H1 (cell line): Measurements from ENCODE around the gene CELF2. TPM values are rescaled to one million over a fixed set of nuclear protein-coding genes. Genes with fewer than 3 reads are reported as not detected.

Source experiments
- CTCF ChIA-PET: fragments of 300-600 bp; sonication (Branson Sonifier 250); formaldehyde crosslinking; loops from one replicate; lab custom pipeline; 2021; ENCODE audit not compliant: partially characterized antibody; lab: Charles Lee
- POLR2A ChIA-PET: fragments of 300-600 bp; sonication (Branson Sonifier 250); formaldehyde crosslinking; loops from one replicate; lab custom pipeline; 2021; ENCODE audit warnings: inconsistent platforms; ENCODE audit not compliant: partially characterized antibody; lab: Charles Lee
- DNase-seq, 2 experiments: peaks; one replicate each; pipeline versions ENCODE4 v3.0.0 to v3.0.0-alpha.2; 2010 to 2022; ENCODE audit warnings: low spot score in 2 of 2, low read depth in 1 of 2, mixed read lengths in 1 of 2
- FAIRE-seq: peaks from 2 replicates; lab custom pipeline; 2011; peaks lifted over from hg19 to GRCh38; lab: Jason Lieb, UNC
- H2AFZ ChIP-seq: 2 replicates; pipeline ENCODE4 v1.8.1; 2012; ENCODE audit warnings: low read length, inconsistent platforms
- H2AK5ac ChIP-seq: 2 replicates; pipeline ENCODE4 v1.6.1; 2013; ENCODE audit warnings: low read depth, low read length
- H2BK120ac ChIP-seq: replicated peaks from 2 replicates; pipeline ENCODE3; 2013; ENCODE audit warnings: low read depth, low read length, inconsistent platforms
- H2BK12ac ChIP-seq: 2 replicates; pipeline ENCODE4 v1.6.1; 2013; ENCODE audit warnings: low read depth, low read length
- H2BK15ac ChIP-seq: 2 replicates; pipeline ENCODE4 v1.6.1; 2013; ENCODE audit warnings: low read length
- H2BK20ac ChIP-seq: 2 replicates; pipeline ENCODE4 v1.6.1; 2013; ENCODE audit warnings: low read length
- H2BK5ac ChIP-seq: 2 replicates; pipeline ENCODE4 v1.6.1; 2013; ENCODE audit warnings: low read depth, low read length
- H3K14ac ChIP-seq: 2 replicates; pipeline ENCODE4 v1.6.1; 2013; ENCODE audit warnings: inconsistent platforms; ENCODE audit not compliant: insufficient read length
- H3K18ac ChIP-seq: 2 replicates; pipeline ENCODE4 v1.6.1; 2013; ENCODE audit warnings: low read length; ENCODE audit errors: extremely low read depth
- H3K23ac ChIP-seq: 2 replicates; pipeline ENCODE4 v1.6.1; 2013; ENCODE audit warnings: inconsistent platforms; ENCODE audit not compliant: insufficient read length
- H3K23me2 ChIP-seq: 2 replicates; pipeline ENCODE4 v1.6.1; 2013; ENCODE audit warnings: low read depth, low read length
- H3K27ac ChIP-seq: 2 replicates; pipeline ENCODE4 v1.6.1; 2011; ENCODE audit warnings: low read depth, low read length, inconsistent platforms
- H3K27me3 ChIP-seq, 4 experiments: replicated peaks in 1 of 4; 1 replicate in 1 of 4; 2 replicates in 3 of 4; pipeline versions ENCODE4 v1.6.1 to v1.8.1; 2011 to 2013; ENCODE audit warnings: low read length in 3 of 4, mild to moderate bottlenecking in 3 of 4, inconsistent platforms in 2 of 4, mixed read lengths in 2 of 4, moderate library complexity in 1 of 4; ENCODE audit not compliant: control insufficient read depth in 3 of 4, insufficient read depth in 3 of 4; ENCODE audit errors: extremely low read depth in 1 of 4
- H3K36me3 ChIP-seq, 4 experiments: 2 replicates each; pipeline versions ENCODE4 v1.6.1 to v1.8.1; 2011 to 2013; ENCODE audit warnings: mild to moderate bottlenecking in 4 of 4, low read length in 3 of 4, moderate library complexity in 2 of 4, control low read depth in 1 of 4, inconsistent platforms in 1 of 4; ENCODE audit not compliant: insufficient read depth in 4 of 4, control insufficient read depth in 2 of 4
- H3K4ac ChIP-seq: replicated peaks from 2 replicates; pipeline ENCODE3; 2013; ENCODE audit warnings: low read length, low read depth, mixed read lengths, inconsistent platforms; ENCODE audit not compliant: insufficient read length
- H3K4me1 ChIP-seq, 4 experiments: replicated peaks in 1 of 4; 1 replicate in 1 of 4; 2 replicates in 3 of 4; pipeline versions ENCODE4 v1.6.1 to v1.8.1; 2011 to 2013; ENCODE audit warnings: low read length in 3 of 4, inconsistent platforms in 2 of 4, mixed read lengths in 1 of 4; ENCODE audit not compliant: insufficient read depth in 4 of 4, control insufficient read depth in 3 of 4
- H3K4me2 ChIP-seq, 2 experiments: 2 replicates each; pipeline versions ENCODE4 v1.6.1 to v1.8.1; 2011 to 2013; ENCODE audit warnings: low read depth in 2 of 2, low read length in 2 of 2, control low read depth in 1 of 2, inconsistent platforms in 1 of 2, mild to moderate bottlenecking in 1 of 2; ENCODE audit not compliant: insufficient read depth in 1 of 2
- H3K4me3 ChIP-seq, 4 experiments: fragments of 200-600, 300-600 bp in 1 of 4; sonication (generic), shearing (Covaris generic), sonication (Bioruptor Twin) in 1 of 4; 2 replicates each; pipeline versions ENCODE4 v1.5.1 to v1.8.1; 2011 to 2016; ENCODE audit warnings: low read length in 4 of 4, low read depth in 3 of 4, control low read depth in 2 of 4, inconsistent platforms in 2 of 4, mild to moderate bottlenecking in 2 of 4, mixed read lengths in 1 of 4, moderate library complexity in 1 of 4; ENCODE audit not compliant: insufficient read depth in 2 of 4; ENCODE audit errors: extremely low read depth in 1 of 4
- H3K56ac ChIP-seq: replicated peaks from 2 replicates; pipeline ENCODE3; 2013; ENCODE audit warnings: low read depth, mild to moderate bottlenecking, mixed read lengths, low read length, inconsistent platforms; ENCODE audit not compliant: insufficient read length
- H3K79me1 ChIP-seq: 2 replicates; pipeline ENCODE4 v1.6.1; 2013; ENCODE audit warnings: low read depth, low read length, control low read depth
- H3K79me2 ChIP-seq, 2 experiments: 2 replicates each; pipeline versions ENCODE4 v1.6.1 to v1.8.1; 2012 to 2013; ENCODE audit warnings: low read length in 2 of 2, mild to moderate bottlenecking in 2 of 2, inconsistent platforms in 1 of 2; ENCODE audit not compliant: insufficient read depth in 2 of 2, control insufficient read depth in 1 of 2
- H3K9ac ChIP-seq, 4 experiments: replicated peaks in 1 of 4; 1 replicate in 1 of 4; 2 replicates in 3 of 4; pipeline versions ENCODE4 v1.6.1 to v1.8.1; 2011 to 2013; ENCODE audit warnings: low read depth in 3 of 4, low read length in 3 of 4, control low read depth in 2 of 4, mild to moderate bottlenecking in 2 of 4, moderate library complexity in 2 of 4, inconsistent platforms in 1 of 4; ENCODE audit errors: extremely low read depth in 1 of 4
- H3K9me3 ChIP-seq, 2 experiments: 2 replicates each; pipeline versions ENCODE4 v1.6.1 to v1.8.1; 2012 to 2013; ENCODE audit warnings: mild to moderate bottlenecking in 2 of 2, moderate library complexity in 2 of 2, control low read depth in 1 of 2, inconsistent platforms in 1 of 2, low read depth in 1 of 2, low read length in 1 of 2, mixed read lengths in 1 of 2; ENCODE audit not compliant: insufficient read depth in 2 of 2
- H4K20me1 ChIP-seq, 2 experiments: replicated peaks in 1 of 2; 2 replicates each; pipeline versions ENCODE3 to v1.8.1; 2011 to 2013; ENCODE audit warnings: inconsistent platforms in 2 of 2, low read length in 2 of 2, mild to moderate bottlenecking in 1 of 2; ENCODE audit not compliant: insufficient read depth in 2 of 2, control insufficient read depth in 1 of 2
- H4K5ac ChIP-seq: 2 replicates; pipeline ENCODE4 v1.6.1; 2013; ENCODE audit warnings: low read length, low read depth, mixed read lengths, inconsistent platforms; ENCODE audit not compliant: insufficient read length
- H4K8ac ChIP-seq: 2 replicates; pipeline ENCODE4 v1.8.0; 2013; ENCODE audit warnings: mild to moderate bottlenecking, moderate library complexity, low read length, inconsistent platforms; ENCODE audit not compliant: insufficient read depth; ENCODE audit errors: extremely low read depth
- H4K91ac ChIP-seq: replicated peaks from 2 replicates; pipeline ENCODE3; 2013; ENCODE audit warnings: low read length, mixed read lengths, inconsistent platforms; ENCODE audit not compliant: insufficient read length
- BACH1 ChIP-seq: IDR thresholded peaks from 2 replicates; pipeline ENCODE4 v1.6.1; 2012; ENCODE audit warnings: low read length, improper control_type of control experiment
- BCL11A ChIP-seq, 2 experiments: IDR thresholded peaks; one replicate each; pipeline ENCODE4 v1.6.1; 2011; ENCODE audit warnings: low read depth in 2 of 2, low read length in 2 of 2, mild to moderate bottlenecking in 2 of 2
- CTBP2 ChIP-seq: IDR thresholded peaks from 2 replicates; pipeline ENCODE4 v1.7.0; 2011; ENCODE audit warnings: borderline replicate concordance, mild to moderate bottlenecking, moderate library complexity, mixed read lengths, low read length; ENCODE audit not compliant: insufficient read depth, insufficient read length
- POLR2AphosphoS5 ChIP-seq: IDR thresholded peaks from 2 replicates; pipeline ENCODE4 v1.6.1; 2011; ENCODE audit warnings: low read depth, low read length
- SAP30 ChIP-seq: fragments of 300-600 bp; sonication (generic); IDR thresholded peaks from 2 replicates; pipeline ENCODE4 v1.7.1; 2012; ENCODE audit warnings: low read length, moderate library complexity, mild to moderate bottlenecking, inconsistent platforms; ENCODE audit not compliant: insufficient read depth, insufficient replicate concordance
- SIRT6 ChIP-seq: IDR thresholded peaks from one replicate; pipeline ENCODE4 v1.7.1; 2012; ENCODE audit warnings: low read length, inconsistent platforms
- SIX5 ChIP-seq: IDR thresholded peaks from 2 replicates; pipeline ENCODE4 v1.6.1; 2011; ENCODE audit warnings: mild to moderate bottlenecking, low read depth, low read length
- SUZ12 ChIP-seq: fragments of 200-600 bp; sonication (generic); IDR thresholded peaks from 2 replicates; pipeline ENCODE4 v1.6.1; 2012; ENCODE audit warnings: mild to moderate bottlenecking, inconsistent platforms, low read length, moderate library complexity, mixed read lengths
- TAF1 ChIP-seq: IDR thresholded peaks from 2 replicates; pipeline ENCODE4 v1.6.1; 2011; ENCODE audit warnings: mild to moderate bottlenecking, low read depth, low read length
- ZNF274 ChIP-seq: IDR thresholded peaks from 2 replicates; pipeline ENCODE4 v1.7.0; 2012; ENCODE audit warnings: low read length, borderline replicate concordance; ENCODE audit errors: extremely low read depth
- WGBS, 2 experiments: shearing (Covaris generic) in 1 of 2; methylation state at CpG; one replicate each; pipeline versions ENCODE4 v1.1.6 to v1.1.7; 2013 to 2015; ENCODE audit warnings: low lambda C conversion rate in 2 of 2, mixed read lengths in 2 of 2, inconsistent platforms in 1 of 2, low coverage in 1 of 2, missing lambda C conversion rate in 1 of 2; ENCODE audit not compliant: insufficient replicate concordance in 2 of 2, insufficient coverage in 1 of 2, insufficient read length in 1 of 2; ENCODE audit errors: extremely low coverage in 1 of 2, missing lambda C conversion rate in 1 of 2; 5-methylcytosine and 5-hydroxymethylcytosine counted together
- polyA plus RNA-seq, 7 experiments: library from polyadenylated mRNA; depleted of rRNA in 3 of 7; stranded (reverse) in 5 of 7; unstranded in 2 of 7; fragments of >200 nt in 5 of 7; fragments of 200-250 nt in 2 of 7; gene quantifications; 1 replicate in 5 of 7; 2 replicates in 1 of 7; 4 replicates in 1 of 7; pipeline versions ENCODE4 v1.2.1 to v1.2.3, GENCODE V29; 2011 to 2013; ENCODE audit warnings: missing spikeins in 2 of 7, mixed read lengths in 2 of 7
- total RNA-seq: library from RNA; stranded (reverse); fragmentation: NEBNext Ultra II Directional; extraction: Animal tissue kit (Norgen Biotek cat#: 25700); gene quantifications from 2 replicates; pipeline ENCODE4 v1.2.1, GENCODE V29; 2021

Gene CELF2
- total and polyA plus RNA-seq, 2 of the 8 experiments (the other 6 are each of a cell fraction or from before 2014, with no cell fraction given) = 18.3 to 22.7 TPM

DNA sequence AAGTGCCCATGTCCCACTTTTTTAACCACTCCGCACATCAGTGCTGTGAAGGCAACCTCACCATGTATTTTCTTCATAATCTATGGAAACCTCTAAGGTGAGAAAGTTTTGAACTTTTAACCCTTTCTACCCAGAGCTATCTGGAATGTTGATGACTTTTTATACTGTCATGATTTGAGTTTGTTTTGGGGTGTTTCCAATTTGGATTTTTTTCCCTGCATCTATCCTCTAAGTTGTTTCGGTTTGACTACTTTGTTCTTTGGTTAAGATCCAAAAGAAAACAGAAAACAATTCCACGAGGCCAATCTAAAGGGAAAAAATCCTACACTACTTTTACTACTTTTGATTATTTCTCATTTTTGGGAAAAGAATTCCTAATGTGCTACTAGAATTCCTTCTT is 314.1 kb downstream of the CELF2 start:
- peaks cover 2 to 19% (median 7%) of the 10 kb centered on the region in 4 experiments; a peak in 6 of 7 replicates for H3K4me1 ChIP-seq
- H3K27me3 ChIP-seq = no peaks in the 10 kb centered on the region
- H4K5ac ChIP-seq = no peak overlapping the region
- 87% methylated on average over 3 of the region's 3 CpGs; no CpG with 5 or more reads in 1 of the 2 experiments for WGBS, 2 experiments
- FAIRE-seq (no peak), DNase-seq (no peak)
- H2AFZ ChIP-seq = no peak overlapping the region
- H2AK5ac ChIP-seq = no peak overlapping the region
- H3K56ac ChIP-seq = no peak overlapping the region
- no peak overlapping the region for H4K91ac ChIP-seq
- CTCF ChIA-PET = no interaction called here
- TF ChIP-seq TAF1 (no peak), BACH1 (no peak), SIRT6 (no peak), SUZ12 (no peak), POLR2AphosphoS5 (no peak), SIX5 (no peak), BCL11A (IDR thresholded peaks at IDR 0.05; ENCODE audit: low read depth in 2 of 2, low read length in 2 of 2) (no peak), SAP30 (no peak), ZNF274 (no peak), CTBP2 (no peak)
- no peak overlapping the region for H2BK15ac ChIP-seq
- H2BK12ac ChIP-seq = no peak overlapping the region
- no peak overlapping the region for H3K14ac ChIP-seq
- no peak overlapping the region for H3K9ac ChIP-seq
- H2BK120ac ChIP-seq = no peak overlapping the region
- H3K4me2 ChIP-seq = no peak overlapping the region
- H3K79me1 ChIP-seq = no peaks in the 10 kb centered on the region
- no peaks in the 10 kb centered on the region for H3K9me3 ChIP-seq
- no peak overlapping the region for H3K27ac ChIP-seq
- H2BK20ac ChIP-seq = no peak overlapping the region
- no peak overlapping the region for H3K4ac ChIP-seq
- H3K23me2 ChIP-seq = no peaks in the 10 kb centered on the region
- no peak overlapping the region for H3K23ac ChIP-seq
- no peak overlapping the region for H4K8ac ChIP-seq
- H3K36me3 ChIP-seq = no peaks in the 10 kb centered on the region
- H3K79me2 ChIP-seq = no peaks in the 10 kb centered on the region
- H3K18ac ChIP-seq = no peak overlapping the region
- H4K20me1 ChIP-seq = no peaks in the 10 kb centered on the region
- no peak overlapping the region for H2BK5ac ChIP-seq
- POLR2A ChIA-PET = no interaction called here
- no peak overlapping the region for H3K4me3 ChIP-seq
